ENCODE measurements around the gene PTGDS. TPM values are rescaled to one million over a fixed set of nuclear protein-coding genes. Genes with fewer than 3 reads are reported as not detected.

Gene PTGDS
- total RNA-seq, 1 experiment from 2014 or later = 3.6 TPM

- H3K14ac ChIP-seq (ENCODE audit: insufficient read depth, low read length) = no peak overlapping the region
- no peak overlapping the region for H3K4me2 ChIP-seq (ENCODE audit: insufficient read depth, insufficient read length, low read length)
- Mint-ChIP-seq H3K4me3 (no peak overlapping the region), H3K27me3 (ENCODE audit: low read depth) (peaks cover 8% of the 10 kb centered on the region), H3K36me3 (ENCODE audit: insufficient read depth in 1 of 3, low read depth in 3 of 3) (peaks cover 5 to 6% (median 5%) of the 10 kb centered on the region in 3 experiments; a peak in 5 of 7 replicates), H3K27ac (no peak overlapping the region), H3K9me3 (peaks cover 16 to 19% of the 10 kb centered on the region in 2 experiments), H3K4me1 (no peaks in the 10 kb centered on the region)
- H3K23me2 ChIP-seq (ENCODE audit: insufficient read length, low read depth, low read length, poor library complexity, severe bottlenecking) = no peaks in the 10 kb centered on the region
- no peak overlapping the region for H2AFZ ChIP-seq (ENCODE audit: low read length)
- H3K9me3 ChIP-seq (ENCODE audit: control insufficient read depth, low read depth, low read length) = no peaks in the 10 kb centered on the region
- no peak overlapping the region for H2BK12ac ChIP-seq (ENCODE audit: insufficient read length, low read depth, low read length)
- H4K91ac ChIP-seq (ENCODE audit: insufficient read length, low read depth, low read length) = no peak overlapping the region
- H3K27ac ChIP-seq (ENCODE audit: insufficient read length, low read depth, low read length) = no peak overlapping the region
- no peak overlapping the region for H2AK5ac ChIP-seq (ENCODE audit: insufficient read length, low read length)
- no peak overlapping the region for H4K8ac ChIP-seq (replicated peaks; ENCODE audit: insufficient read length, low read depth, low read length)
- TF ChIP-seq CTCF (conservative IDR thresholded peaks at IDR 0.05) = no peak
- DNase-seq = no peak
- H3K9ac ChIP-seq (ENCODE audit: extremely low read depth, insufficient read length, low read length) = no peak overlapping the region
- H3T11ph ChIP-seq (ENCODE audit: low read length) = no peak overlapping the region
- H3K27me3 ChIP-seq (ENCODE audit: insufficient read depth, low read length) = no peaks in the 10 kb centered on the region
- H3K79me1 ChIP-seq (ENCODE audit: insufficient read depth, low read depth, low read length, poor library complexity, severe bottlenecking) = no peaks in the 10 kb centered on the region
- H2BK15ac ChIP-seq (ENCODE audit: low read depth, low read length) = no peak overlapping the region
- no peaks in the 10 kb centered on the region for H3K79me2 ChIP-seq (ENCODE audit: insufficient read depth, low read length)
- H2BK5ac ChIP-seq (ENCODE audit: insufficient read length, low read length) = no peak overlapping the region
- no peak overlapping the region for H4K5ac ChIP-seq (ENCODE audit: insufficient read length, low read depth, low read length)
- WGBS (ENCODE audit: extremely low coverage, insufficient read length, low lambda C conversion rate) = no CpG with 5 or more reads among the region's 30 CpGs
- no peak overlapping the region for H2BK120ac ChIP-seq (ENCODE audit: low read depth, low read length, poor library complexity, severe bottlenecking)
- H3K4ac ChIP-seq (ENCODE audit: low read depth, low read length) = no peak overlapping the region
- no peak overlapping the region for H3K56ac ChIP-seq (ENCODE audit: insufficient read length, low read depth, low read length)
- peaks cover 2% of the 10 kb centered on the region for H4K20me1 ChIP-seq (ENCODE audit: control insufficient read depth, insufficient read depth, insufficient read length)
- H3K23ac ChIP-seq (ENCODE audit: insufficient read length, low read depth, low read length) = no peak overlapping the region
- H2BK20ac ChIP-seq (ENCODE audit: low read depth, low read length, poor library complexity, severe bottlenecking) = no peak overlapping the region
- H3K18ac ChIP-seq (ENCODE audit: insufficient read length, low read depth, low read length) = no peak overlapping the region
- no peaks in the 10 kb centered on the region for H3K4me1 ChIP-seq (ENCODE audit: insufficient read depth, low read length)
Observed at GRCh38 chr9:137007108-137007815, 30.0 kb downstream of the PTGDS start.
